Neuronal stem cell (in vitro differentiated cells): ENCODE data around the gene E2F2.

Source experiments
- DNase-seq: peaks from one replicate; pipeline ENCODE4 v3.0.0-alpha.2; 2013; ENCODE audit warnings: low spot score
- H2AFZ ChIP-seq: one replicate; pipeline ENCODE4 v1.6.1; 2013; ENCODE audit warnings: mild to moderate bottlenecking, low read length, inconsistent platforms
- H2AK5ac ChIP-seq: 2 replicates; pipeline ENCODE4 v1.6.1; 2013; ENCODE audit warnings: low read depth, mild to moderate bottlenecking, inconsistent platforms, low read length, moderate library complexity, mixed read lengths
- H2BK120ac ChIP-seq: 2 replicates; pipeline ENCODE4 v1.6.1; 2013; ENCODE audit warnings: low read depth, mild to moderate bottlenecking, inconsistent platforms, low read length, moderate library complexity, mixed read lengths
- H2BK12ac ChIP-seq: one replicate; pipeline ENCODE4 v1.6.1; 2013; ENCODE audit warnings: low read length, inconsistent platforms
- H2BK15ac ChIP-seq: 2 replicates; pipeline ENCODE4 v1.6.1; 2013; ENCODE audit warnings: mild to moderate bottlenecking, low read length, inconsistent platforms, mixed read lengths
- H2BK5ac ChIP-seq: one replicate; pipeline ENCODE4 v1.6.1; 2013; ENCODE audit warnings: inconsistent platforms, mild to moderate bottlenecking, low read length, moderate library complexity
- H3K14ac ChIP-seq: one replicate; pipeline ENCODE4 v1.6.1; 2013; ENCODE audit warnings: low read length, inconsistent platforms
- H3K18ac ChIP-seq: 2 replicates; pipeline ENCODE4 v1.6.1; 2013; ENCODE audit warnings: low read length, inconsistent platforms
- H3K23ac ChIP-seq: 2 replicates; pipeline ENCODE4 v1.6.1; 2013; ENCODE audit warnings: low read depth, mild to moderate bottlenecking, mixed read lengths, low read length, inconsistent platforms; ENCODE audit not compliant: poor library complexity
- H3K27ac ChIP-seq: replicated peaks from 3 replicates; pipeline ENCODE4 v1.5.1; 2013; ENCODE audit warnings: low read length, inconsistent platforms
- H3K27me3 ChIP-seq, 3 experiments: 2 replicates each; pipeline ENCODE4 v1.6.1; 2013; ENCODE audit warnings: low read length in 3 of 3, mild to moderate bottlenecking in 2 of 3, inconsistent platforms in 1 of 3, low read depth in 1 of 3, mixed read lengths in 1 of 3, moderate library complexity in 1 of 3; ENCODE audit not compliant: control insufficient read depth in 3 of 3, insufficient read depth in 3 of 3
- H3K36me3 ChIP-seq, 2 donors: replicated peaks in 1 of 2; 2 replicates each; pipeline ENCODE4 v1.6.1; 2013; ENCODE audit warnings: low read length in 2 of 2; ENCODE audit not compliant: control insufficient read depth in 2 of 2, insufficient read depth in 2 of 2
- H3K4ac ChIP-seq: 2 replicates; pipeline ENCODE4 v1.6.1; 2013; ENCODE audit warnings: inconsistent platforms, mild to moderate bottlenecking, low read length, moderate library complexity
- H3K4me1 ChIP-seq, 2 donors: 1 replicate in 1 of 2; 2 replicates in 1 of 2; pipeline ENCODE4 v1.6.1; 2013; ENCODE audit warnings: low read length in 2 of 2, low read depth in 1 of 2; ENCODE audit not compliant: control insufficient read depth in 2 of 2, insufficient read depth in 1 of 2
- H3K4me2 ChIP-seq: one replicate; pipeline ENCODE4 v1.6.1; 2013; ENCODE audit warnings: mild to moderate bottlenecking, low read length, inconsistent platforms; ENCODE audit not compliant: insufficient read depth, poor library complexity, severe bottlenecking
- H3K4me3 ChIP-seq, 2 donors: 2 replicates each; pipeline ENCODE4 v1.5.1; 2013; ENCODE audit warnings: low read length in 2 of 2, mild to moderate bottlenecking in 2 of 2, inconsistent platforms in 1 of 2, moderate library complexity in 1 of 2
- H3K79me1 ChIP-seq: one replicate; pipeline ENCODE4 v1.6.1; 2013; ENCODE audit warnings: low read depth, mild to moderate bottlenecking, inconsistent platforms, low read length, moderate library complexity
- H3K9ac ChIP-seq: one replicate; pipeline ENCODE4 v1.6.1; 2013; ENCODE audit warnings: mild to moderate bottlenecking, low read depth, low read length, inconsistent platforms; ENCODE audit not compliant: poor library complexity
- H3K9me3 ChIP-seq, 2 donors: replicated peaks in 1 of 2; 2 replicates each; pipeline versions ENCODE3 to v1.6.1; 2013; ENCODE audit warnings: low read length in 2 of 2, mild to moderate bottlenecking in 2 of 2, inconsistent platforms in 1 of 2, low read depth in 1 of 2, mixed read lengths in 1 of 2, moderate library complexity in 1 of 2; ENCODE audit not compliant: control insufficient read depth in 2 of 2, insufficient read depth in 1 of 2
- H4K8ac ChIP-seq: one replicate; pipeline ENCODE4 v1.6.1; 2013; ENCODE audit warnings: low read depth, mild to moderate bottlenecking, inconsistent platforms, low read length, moderate library complexity
- H4K91ac ChIP-seq: one replicate; pipeline ENCODE4 v1.6.1; 2013; ENCODE audit warnings: low read length, low read depth, mild to moderate bottlenecking, inconsistent platforms; ENCODE audit not compliant: poor library complexity
- WGBS, 2 donors: extraction: QIAGEN DNeasy Blood & Tissue Kit; methylation state at CpG; one replicate each; pipeline ENCODE4 v1.1.7; 2013; ENCODE audit warnings: missing lambda C conversion rate in 2 of 2, mixed read lengths in 1 of 2; ENCODE audit not compliant: insufficient read length in 2 of 2, insufficient replicate concordance in 1 of 2; ENCODE audit errors: extremely low coverage in 2 of 2; 5-methylcytosine and 5-hydroxymethylcytosine counted together

Gene E2F2

DNA sequence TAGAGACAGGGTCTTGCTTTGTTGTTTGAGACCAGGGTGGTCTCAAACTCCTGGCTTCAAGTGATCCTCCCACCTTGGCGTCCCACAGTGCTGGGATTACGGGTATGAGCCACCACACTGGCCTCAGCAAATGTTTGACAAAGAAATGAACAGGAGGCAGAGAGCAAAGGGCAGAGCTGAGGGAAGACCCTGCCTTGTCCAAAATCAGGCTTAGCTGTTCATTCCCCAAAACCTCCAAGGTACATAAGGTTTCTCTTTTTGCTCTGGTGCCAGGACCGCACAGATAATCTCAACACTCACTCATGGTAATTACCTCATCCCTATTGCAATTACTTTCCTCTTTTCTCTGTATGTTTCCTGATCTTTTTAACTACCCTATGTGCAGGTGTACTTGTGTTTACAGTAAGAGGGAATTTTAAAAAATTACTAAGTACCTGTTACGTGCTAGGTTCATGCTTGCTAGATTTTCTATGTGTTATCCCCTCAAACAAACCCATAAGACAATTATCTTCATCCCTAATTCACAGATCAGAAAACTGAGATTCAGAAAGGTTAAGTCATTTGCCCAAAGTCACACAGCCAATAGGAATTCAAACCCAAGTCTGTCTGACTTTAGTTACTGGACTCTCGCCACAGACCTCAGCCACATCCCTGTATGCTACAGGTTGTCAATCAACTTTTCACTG lies 58.5 kb downstream of the E2F2 start:
- Histone ChIP-seq H3K9ac (no peak overlapping the region), H3K27ac (no peak overlapping the region), H2BK15ac (no peak overlapping the region), H3K4me3 (no peak overlapping the region), H4K91ac (no peak overlapping the region), H2AFZ (no peak overlapping the region), H3K79me1 (no peaks in the 10 kb centered on the region), H2BK5ac (no peak overlapping the region), H4K8ac (no peak overlapping the region), H3K27me3 (no peaks in the 10 kb centered on the region), H2BK12ac (no peak overlapping the region), H3K18ac (no peak overlapping the region), H3K4ac (no peak overlapping the region), H2BK120ac (no peak overlapping the region), H3K9me3 (no peaks in the 10 kb centered on the region), H3K4me1 (peaks cover 0 to 5% of the 10 kb centered on the region in 2 donors), H3K36me3 (peaks cover 0 to 34% of the 10 kb centered on the region in 2 donors), H2AK5ac (no peak overlapping the region), H3K23ac (no peak overlapping the region), H3K4me2 (no peak overlapping the region), H3K14ac (no peak overlapping the region)
- no peak for DNase-seq
- WGBS, 2 donors = no CpG with 5 or more reads among the region's 5 CpGs

GRCh38 chr1:23471473-23472075 lies 59.5 kb downstream of the E2F2 start:
- no peak overlapping the region for H3K4me2 ChIP-seq
- H4K8ac ChIP-seq = no peak overlapping the region
- no peak overlapping the region for H3K18ac ChIP-seq
- peaks cover 0 to 5% of the 10 kb centered on the region in 2 donors for H3K4me1 ChIP-seq
- no peaks in the 10 kb centered on the region for H3K9me3 ChIP-seq
- no peak overlapping the region for H2AK5ac ChIP-seq
- WGBS, 2 donors = no CpG with 5 or more reads among the region's 4 CpGs
- no peaks in the 10 kb centered on the region for H3K79me1 ChIP-seq
- no peak overlapping the region for H2BK15ac ChIP-seq
- H3K14ac ChIP-seq = no peak overlapping the region
- H3K4me3 ChIP-seq = no peak overlapping the region
- no peaks in the 10 kb centered on the region for H3K27me3 ChIP-seq
- no peak overlapping the region for H2BK120ac ChIP-seq
- H3K36me3 ChIP-seq = peaks cover 0 to 30% of the 10 kb centered on the region in 2 donors
- H3K9ac ChIP-seq = no peak overlapping the region
- no peak overlapping the region for H3K27ac ChIP-seq
- no peak overlapping the region for H4K91ac ChIP-seq
- no peak overlapping the region for H2BK12ac ChIP-seq
- no peak for DNase-seq
- H2AFZ ChIP-seq = no peak overlapping the region
- no peak overlapping the region for H3K4ac ChIP-seq
- H3K23ac ChIP-seq = no peak overlapping the region
- no peak overlapping the region for H2BK5ac ChIP-seq

GRCh38 chr1:23470282-23471070 lies 60.6 kb downstream of the E2F2 start:
- Histone ChIP-seq H2BK120ac (no peak overlapping the region), H3K79me1 (no peaks in the 10 kb centered on the region), H2AFZ (no peak overlapping the region), H3K23ac (no peak overlapping the region), H3K9ac (no peak overlapping the region), H4K91ac (no peak overlapping the region), H2BK5ac (no peak overlapping the region), H3K18ac (peak overlapping the region; percentile 41), H3K4ac (no peak overlapping the region), H2BK15ac (no peak overlapping the region), H4K8ac (no peak overlapping the region), H2AK5ac (no peak overlapping the region), H3K4me2 (no peak overlapping the region), H3K27ac (no peak overlapping the region), H3K9me3 (no peaks in the 10 kb centered on the region), H3K36me3 (peaks cover 0 to 30% of the 10 kb centered on the region in 2 donors), H2BK12ac (no peak overlapping the region), H3K14ac (no peak overlapping the region), H3K4me1 (peaks cover 0 to 5% of the 10 kb centered on the region in 2 donors), H3K4me3 (no peak overlapping the region), H3K27me3 (no peaks in the 10 kb centered on the region)
- no peak for DNase-seq
- no CpG with 5 or more reads among the region's 12 CpGs for WGBS, 2 donors

GRCh38 chr1:23469372-23469982 lies 61.6 kb downstream of the E2F2 start:
- Histone ChIP-seq H3K14ac (no peak overlapping the region), H4K8ac (no peak overlapping the region), H3K79me1 (no peaks in the 10 kb centered on the region), H3K4me3 (no peak overlapping the region), H2BK120ac (no peak overlapping the region), H3K9me3 (no peaks in the 10 kb centered on the region), H3K27ac (no peak overlapping the region), H2BK12ac (no peak overlapping the region), H3K4me2 (no peak overlapping the region), H3K4me1 (peaks cover 0 to 5% of the 10 kb centered on the region in 2 donors), H2BK5ac (no peak overlapping the region), H3K23ac (no peak overlapping the region), H3K9ac (no peak overlapping the region), H2BK15ac (no peak overlapping the region), H3K4ac (no peak overlapping the region), H2AFZ (no peak overlapping the region), H3K27me3 (no peaks in the 10 kb centered on the region), H3K18ac (no peak overlapping the region), H4K91ac (no peak overlapping the region), H3K36me3 (peaks cover 0 to 30% of the 10 kb centered on the region in 2 donors), H2AK5ac (no peak overlapping the region)
- no CpG with 5 or more reads among the region's 5 CpGs for WGBS, 2 donors
- DNase-seq = no peak
